Measurements from ENCODE around the gene JAML. TPM values are rescaled to one million over a fixed set of nuclear protein-coding genes. Genes with fewer than 3 reads are reported as not detected.

The JAML gene
- total RNA-seq, 3 donors from 2014 or later: 2.3 to 16.0 (median 15.7) TPM

DNA sequence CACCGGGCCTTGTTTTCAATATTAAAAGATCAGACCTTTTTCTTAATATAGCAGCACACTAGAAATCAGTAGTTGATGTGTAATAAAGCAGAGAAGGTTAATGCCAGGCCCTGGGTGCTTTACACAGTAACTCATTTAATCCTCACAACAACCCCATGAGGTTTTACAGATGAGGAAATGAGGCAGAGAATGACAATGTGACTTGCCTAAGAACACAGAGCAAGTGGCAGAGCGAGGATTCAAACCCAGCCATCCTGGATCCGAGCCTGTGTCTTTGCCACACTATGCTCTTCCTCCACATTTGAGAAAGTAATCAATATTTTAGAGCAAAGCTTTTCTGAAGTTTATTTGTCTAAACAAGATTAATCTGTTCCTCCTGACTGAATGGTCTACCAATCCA is 7.2 kb downstream of the JAML start:
- intact Hi-C loops (cut with DNase I; ENCODE audit: low total_unique reads): loop anchor here (10.0 kb wide), 1 partner anchor 1187 kb away; no protein-coding TSS in a partner anchor
- H3K27me3 ChIP-seq: no peaks in the 10 kb centered on the region
- TF ChIP-seq POLR2AphosphoS5 (IDR thresholded peaks at IDR 0.05): no peak
- no peak for TF ChIP-seq POLR2A (IDR thresholded peaks at IDR 0.05)
- TF ChIP-seq, protein P1, sequence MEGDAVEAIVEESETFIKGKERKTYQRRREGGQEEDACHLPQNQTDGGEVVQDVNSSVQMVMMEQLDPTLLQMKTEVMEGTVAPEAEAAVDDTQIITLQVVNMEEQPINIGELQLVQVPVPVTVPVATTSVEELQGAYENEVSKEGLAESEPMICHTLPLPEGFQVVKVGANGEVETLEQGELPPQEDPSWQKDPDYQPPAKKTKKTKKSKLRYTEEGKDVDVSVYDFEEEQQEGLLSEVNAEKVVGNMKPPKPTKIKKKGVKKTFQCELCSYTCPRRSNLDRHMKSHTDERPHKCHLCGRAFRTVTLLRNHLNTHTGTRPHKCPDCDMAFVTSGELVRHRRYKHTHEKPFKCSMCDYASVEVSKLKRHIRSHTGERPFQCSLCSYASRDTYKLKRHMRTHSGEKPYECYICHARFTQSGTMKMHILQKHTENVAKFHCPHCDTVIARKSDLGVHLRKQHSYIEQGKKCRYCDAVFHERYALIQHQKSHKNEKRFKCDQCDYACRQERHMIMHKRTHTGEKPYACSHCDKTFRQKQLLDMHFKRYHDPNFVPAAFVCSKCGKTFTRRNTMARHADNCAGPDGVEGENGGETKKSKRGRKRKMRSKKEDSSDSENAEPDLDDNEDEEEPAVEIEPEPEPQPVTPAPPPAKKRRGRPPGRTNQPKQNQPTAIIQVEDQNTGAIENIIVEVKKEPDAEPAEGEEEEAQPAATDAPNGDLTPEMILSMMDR (IDR thresholded peaks at IDR 0.05): no peak

DNA sequence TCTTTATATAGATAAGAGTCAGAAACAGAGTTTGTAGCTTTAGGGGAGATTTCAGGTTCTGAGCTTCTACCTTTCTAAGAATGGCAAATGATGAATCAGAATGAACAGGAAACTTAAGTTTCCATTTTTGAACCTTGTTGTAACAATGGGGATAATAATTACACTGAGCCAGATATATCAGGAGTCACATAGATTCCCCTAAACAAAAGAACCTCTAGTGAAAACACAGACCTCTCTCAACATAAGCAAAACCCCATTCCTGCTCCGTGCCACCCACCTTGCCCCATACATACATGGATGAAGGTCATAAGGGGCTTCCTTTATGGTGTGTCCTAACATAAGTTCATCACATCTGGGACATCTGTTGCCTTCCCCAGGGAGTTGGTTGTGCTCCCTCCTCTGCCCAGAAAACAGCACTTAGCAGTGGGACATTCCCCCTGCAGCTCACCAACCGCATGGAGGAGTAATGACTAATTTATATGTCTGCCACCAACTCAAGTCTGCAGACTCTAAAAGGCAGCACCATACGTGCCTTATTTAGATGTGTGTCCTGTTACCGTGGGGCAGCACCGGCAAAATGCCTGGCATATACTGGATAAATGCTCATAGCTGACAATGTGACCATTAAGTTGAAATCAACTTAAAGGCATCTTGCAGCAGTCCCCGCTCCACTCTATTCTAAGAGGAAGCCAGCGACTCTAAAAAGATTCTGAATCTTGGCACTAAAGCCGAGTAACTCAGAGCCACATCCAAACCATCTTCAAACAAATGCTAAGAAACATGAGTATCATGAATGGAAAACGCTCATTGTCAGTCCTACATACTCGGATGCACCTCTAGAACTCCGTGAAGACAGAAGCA is 8.0 kb downstream of the JAML start:
- Histone ChIP-seq H3K4me1 (no peaks in the 10 kb centered on the region), H3K27me3 (no peaks in the 10 kb centered on the region), H3K9me3 (no peaks in the 10 kb centered on the region), H3K27ac (no peak overlapping the region), H3K36me3 (no peaks in the 10 kb centered on the region), H3K4me3 (no peak overlapping the region)
- TF ChIP-seq POLR2AphosphoS5 (IDR thresholded peaks at IDR 0.05): no peak
- no peak for TF ChIP-seq POLR2A (IDR thresholded peaks at IDR 0.05)
- TF ChIP-seq, protein P1 (IDR thresholded peaks at IDR 0.05): no peak
- intact Hi-C loops (cut with DNase I; ENCODE audit: low total_unique reads): loop anchor here (10.0 kb wide), 1 partner anchor 1188 kb away; no protein-coding TSS in a partner anchor
- DNase-seq (ENCODE audit: low spot score in 2 of 2): no peak

More for the DNA sequence above, 7.2 kb downstream of the JAML start:
- H3K9me3 ChIP-seq: no peaks in the 10 kb centered on the region
- H3K27ac ChIP-seq: no peak overlapping the region
- H3K4me3 ChIP-seq: no peak overlapping the region
- no peaks in the 10 kb centered on the region for H3K36me3 ChIP-seq
- DNase-seq (ENCODE audit: low spot score in 2 of 2): no peak
- no peaks in the 10 kb centered on the region for H3K4me1 ChIP-seq

DNA sequence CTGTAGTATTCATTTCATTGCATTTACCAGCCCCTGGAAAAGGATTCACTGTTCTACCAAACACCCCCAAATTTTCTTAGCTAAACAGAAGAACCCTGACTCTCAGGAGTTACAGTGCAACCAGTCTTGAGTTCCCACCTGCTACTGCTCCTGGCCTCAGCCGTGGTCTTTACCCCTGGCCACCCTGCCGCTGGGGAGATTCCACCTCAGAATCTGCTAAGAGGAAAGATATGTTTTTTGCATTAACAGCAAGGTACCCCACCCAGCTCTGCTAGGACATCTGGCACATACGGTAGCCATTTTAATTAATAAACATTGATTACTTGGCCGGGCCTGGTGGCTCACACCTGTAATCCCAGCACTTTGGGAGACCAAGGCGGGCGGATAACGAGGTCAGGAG is 9.0 kb downstream of the JAML start:
- Histone ChIP-seq H3K27ac (no peak overlapping the region), H3K4me3 (no peak overlapping the region), H3K9me3 (no peaks in the 10 kb centered on the region), H3K36me3 (no peaks in the 10 kb centered on the region), H3K4me1 (no peaks in the 10 kb centered on the region), H3K27me3 (no peaks in the 10 kb centered on the region)
- intact Hi-C loops (cut with DNase I; ENCODE audit: low total_unique reads): loop anchor here (10.0 kb wide), 1 partner anchor 1189 kb away; no protein-coding TSS in a partner anchor
- TF ChIP-seq, protein P1 (IDR thresholded peaks at IDR 0.05): no peak
- no peak for TF ChIP-seq POLR2A (IDR thresholded peaks at IDR 0.05)
- no peak for TF ChIP-seq POLR2AphosphoS5 (IDR thresholded peaks at IDR 0.05)
- no peak for DNase-seq (ENCODE audit: low spot score in 2 of 2)

DNA sequence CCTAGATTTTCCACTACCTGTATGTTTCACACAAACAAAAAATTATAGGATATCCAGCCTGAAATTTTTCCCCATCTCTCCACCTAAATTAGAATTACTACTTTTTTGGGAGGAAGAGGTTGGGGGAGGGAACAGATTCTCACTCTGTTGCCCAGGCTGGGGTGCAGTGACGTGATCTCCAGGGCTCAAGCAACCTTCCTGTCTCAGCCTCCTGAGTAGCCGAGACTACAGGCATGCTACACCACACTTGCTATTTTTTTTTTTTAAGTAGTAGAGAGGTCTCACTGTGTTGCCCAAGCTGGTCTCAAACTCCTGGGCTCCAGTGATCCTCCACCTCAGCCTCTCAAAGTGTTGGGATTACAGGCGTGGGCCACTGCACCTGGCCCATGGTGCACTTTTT is 9.5 kb downstream of the JAML start:
- Histone ChIP-seq H3K4me1 (no peaks in the 10 kb centered on the region), H3K36me3 (no peaks in the 10 kb centered on the region), H3K9me3 (no peaks in the 10 kb centered on the region), H3K27me3 (no peaks in the 10 kb centered on the region), H3K4me3 (no peak overlapping the region), H3K27ac (no peak overlapping the region)
- intact Hi-C loops (cut with DNase I; ENCODE audit: low total_unique reads): loop anchor here (10.0 kb wide), 1 partner anchor 1190 kb away; no protein-coding TSS in a partner anchor
- TF ChIP-seq, protein P1 (IDR thresholded peaks at IDR 0.05): no peak
- TF ChIP-seq POLR2A (IDR thresholded peaks at IDR 0.05): no peak
- no peak for TF ChIP-seq POLR2AphosphoS5 (IDR thresholded peaks at IDR 0.05)
- DNase-seq (ENCODE audit: low spot score in 2 of 2): no peak

Measured in breast epithelium (tissue), 4 donors.